Renal pelvis (tissue), 4 donors: ENCODE data around the gene RNLS. TPM values are rescaled to one million over a fixed set of nuclear protein-coding genes. Genes with fewer than 3 reads are reported as not detected.
A peak's percentile ranks its signal among the peaks of the same experiment; 100 is the strongest.

Experiments used
- DNase-seq: peaks from one replicate; pipeline ENCODE4 v3.0.0-alpha.2; 2013
- polyA plus RNA-seq, 3 donors: library from polyadenylated mRNA; unstranded; fragments of 120-200 nt; gene quantifications; one replicate each; pipeline ENCODE4 v1.2.1, GENCODE V29; 2013; ENCODE audit not compliant: insufficient read length in 3 of 3

The RNLS gene
- polyA plus RNA-seq, 3 donors, result 16.8 to 18.4 (median 16.9) TPM

DNA sequence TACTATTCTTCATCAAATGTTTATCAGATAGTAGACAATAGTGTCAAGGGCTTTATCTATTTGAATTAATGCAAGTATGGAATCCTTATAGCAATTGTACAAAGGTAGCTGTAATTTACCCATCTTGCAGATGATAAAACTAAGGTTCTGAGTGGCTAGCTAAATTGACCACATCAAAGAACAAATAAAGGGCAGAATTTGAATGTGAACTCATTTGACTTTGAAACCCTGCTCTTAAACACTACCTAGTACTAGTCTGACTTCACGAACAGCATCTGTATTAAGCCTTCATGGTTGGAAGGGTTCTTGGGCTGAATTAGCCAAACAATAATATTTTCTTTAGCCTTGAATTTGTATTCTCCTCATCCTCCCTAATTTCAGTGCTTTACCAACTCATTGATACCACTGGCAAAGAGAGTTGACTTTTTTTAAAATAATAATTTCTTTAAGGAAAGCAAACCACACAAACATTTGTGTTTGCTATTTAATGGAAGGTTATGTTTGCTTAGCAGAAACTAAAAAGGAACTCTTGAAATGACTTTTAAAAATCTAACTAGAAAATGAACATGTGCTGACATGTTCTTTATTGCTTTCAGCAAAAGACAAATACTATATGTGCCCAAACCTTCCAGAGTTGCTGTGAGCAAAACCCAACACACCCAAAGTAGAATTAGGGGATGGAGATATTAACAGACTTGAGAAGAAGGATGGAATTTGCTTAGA, 322.6 kb downstream of the RNLS start:
- no peak for DNase-seq

GRCh38 chr10:88259381-88259780, 323.7 kb downstream of the RNLS start:
- no peak for DNase-seq

DNA sequence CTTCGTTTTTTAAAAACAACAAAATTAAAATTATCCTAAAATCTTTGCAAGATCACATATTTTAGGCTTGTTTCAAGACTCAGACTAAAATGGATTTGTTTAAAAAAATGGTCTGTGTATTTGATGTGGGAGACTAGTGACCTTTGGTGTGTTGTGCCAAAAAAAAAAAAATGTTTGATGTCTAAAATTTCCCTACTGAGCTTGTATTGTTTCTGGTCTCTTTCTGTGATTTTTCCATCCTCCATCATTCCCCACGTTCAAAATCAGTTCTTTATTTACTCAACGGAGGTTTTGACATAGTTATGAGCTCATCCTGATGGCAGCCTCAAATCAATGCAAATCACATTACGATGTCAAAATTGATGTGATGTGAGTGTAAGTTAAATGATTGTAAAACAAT, 326.2 kb downstream of the RNLS start:
- no peak for DNase-seq

DNA sequence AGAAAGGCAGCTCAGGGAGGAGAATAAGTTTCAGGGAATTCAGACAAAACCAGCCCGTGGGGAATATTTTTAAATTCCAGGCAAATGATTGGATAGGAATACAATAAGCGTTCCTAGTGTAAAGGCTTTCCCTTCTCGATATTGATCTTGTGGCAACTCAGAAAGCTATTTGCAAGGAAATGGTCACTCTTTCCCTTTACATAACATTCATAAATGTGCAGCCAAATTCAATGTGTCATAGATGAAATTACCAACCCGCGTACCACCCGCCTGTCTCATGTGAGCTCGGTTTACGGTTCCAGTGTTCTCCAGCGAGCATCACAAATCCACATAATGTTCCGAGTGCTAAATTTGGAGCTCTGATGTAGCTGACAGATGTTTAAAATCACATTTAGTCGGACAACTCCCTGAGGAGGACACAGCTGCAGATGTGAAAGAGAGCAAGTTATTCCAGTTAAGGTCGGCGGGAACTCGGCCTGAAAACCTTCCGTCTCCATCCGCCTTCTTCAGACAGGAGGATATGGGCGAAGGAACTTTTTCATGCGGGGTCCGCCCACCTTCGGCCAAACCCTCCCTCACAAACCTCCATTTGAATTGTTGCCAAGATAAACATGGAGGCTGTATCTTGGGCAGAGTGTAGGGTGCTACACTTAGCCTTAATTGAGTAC, 327.0 kb downstream of the RNLS start:
- DNase-seq, result peak; percentile 42

DNA sequence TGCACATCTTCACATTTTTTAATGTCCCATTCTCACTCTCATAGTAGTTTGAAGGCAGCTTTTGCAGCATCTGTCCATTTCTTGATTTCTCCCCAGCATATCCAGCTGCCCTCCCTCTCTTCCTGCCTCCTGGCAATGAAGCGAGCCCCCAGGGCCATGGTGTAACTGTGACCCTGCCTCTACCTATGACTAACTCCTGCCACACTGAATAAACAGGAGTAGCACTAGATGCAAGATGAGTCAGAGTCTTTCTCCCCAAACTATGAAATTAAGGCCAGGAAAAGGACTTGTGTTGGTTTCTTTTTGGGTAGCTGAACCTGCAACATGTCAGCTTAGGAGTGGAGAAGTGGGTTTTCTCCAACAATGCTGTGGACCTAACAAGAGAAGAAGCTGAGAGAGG, 329.0 kb downstream of the RNLS start:
- DNase-seq, result no peak

DNA sequence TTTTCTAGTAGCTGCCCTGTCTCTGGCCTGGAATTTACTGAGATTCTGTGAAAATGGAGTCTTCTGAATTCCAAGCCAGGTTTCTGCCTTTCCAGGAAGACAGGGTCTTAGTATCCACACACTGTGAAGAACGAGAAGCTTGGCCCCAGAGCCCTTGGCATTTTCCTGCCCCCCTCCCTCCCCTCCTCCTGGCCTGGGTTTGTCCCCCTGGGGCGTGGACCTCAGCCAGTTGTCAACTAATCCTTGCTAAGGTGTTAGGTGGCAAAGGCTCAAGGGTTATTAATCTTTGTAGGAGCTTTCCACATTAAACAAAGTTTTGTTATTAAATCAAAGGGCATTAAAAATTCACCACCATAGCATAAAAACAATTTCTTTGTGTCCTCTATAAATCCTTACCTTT, 329.5 kb downstream of the RNLS start:
- DNase-seq, result no peak

DNA sequence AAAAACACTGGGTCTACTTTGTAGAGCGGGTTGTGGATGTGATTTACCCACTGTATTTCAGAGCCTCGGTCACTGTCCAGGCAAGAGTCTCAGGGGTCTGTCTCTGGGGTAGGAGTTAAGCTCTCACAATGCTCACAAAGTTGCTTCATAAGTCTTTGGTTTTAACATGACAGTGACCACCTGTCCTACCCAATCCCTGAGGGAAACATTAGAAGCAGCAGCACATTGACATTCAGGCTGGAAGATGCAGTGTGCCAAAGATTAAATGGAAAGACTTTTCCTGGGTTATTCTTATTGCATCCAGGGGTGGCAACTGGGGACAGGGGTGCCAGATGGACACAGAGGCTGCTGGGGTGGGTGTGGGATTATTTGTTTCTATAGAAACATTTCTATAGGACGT, 330.0 kb downstream of the RNLS start:
- DNase-seq, result no peak

GRCh38 chr10:88249450-88249849, 333.7 kb downstream of the RNLS start:
- DNase-seq, result no peak

GRCh38 chr10:88246675-88247074, 336.4 kb downstream of the RNLS start:
- no peak for DNase-seq

DNA sequence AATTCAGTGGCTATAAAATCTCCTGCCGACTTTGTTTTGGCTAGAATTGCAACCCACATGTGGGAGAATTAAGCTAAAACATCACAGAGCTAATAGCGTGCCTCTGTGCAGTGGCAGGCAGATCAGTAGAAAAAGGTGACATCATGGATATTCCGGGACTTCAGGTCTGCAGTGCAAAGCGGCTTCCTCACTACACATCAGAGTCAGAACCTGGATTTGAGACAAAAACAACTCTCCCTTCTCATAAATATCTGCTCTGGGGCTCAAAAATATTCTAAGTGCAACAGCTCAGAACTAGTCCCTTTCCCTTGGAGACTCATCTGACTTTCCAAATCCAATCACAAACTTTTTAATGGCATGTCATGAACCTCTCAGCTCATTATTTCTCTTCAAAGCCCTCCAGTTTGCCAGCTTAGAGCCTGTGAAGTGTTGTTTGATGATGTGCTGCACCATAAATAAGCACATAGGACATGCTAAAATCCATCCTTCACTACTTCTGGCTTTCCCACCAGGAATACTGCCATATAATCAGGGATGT, 337.1 kb downstream of the RNLS start:
- peak; percentile 52 for DNase-seq

GRCh38 chr10:88244781-88245625, 338.1 kb downstream of the RNLS start:
- DNase-seq, result no peak

GRCh38 chr10:88243836-88244730, 339.0 kb downstream of the RNLS start:
- peak; percentile 42 for DNase-seq

DNA sequence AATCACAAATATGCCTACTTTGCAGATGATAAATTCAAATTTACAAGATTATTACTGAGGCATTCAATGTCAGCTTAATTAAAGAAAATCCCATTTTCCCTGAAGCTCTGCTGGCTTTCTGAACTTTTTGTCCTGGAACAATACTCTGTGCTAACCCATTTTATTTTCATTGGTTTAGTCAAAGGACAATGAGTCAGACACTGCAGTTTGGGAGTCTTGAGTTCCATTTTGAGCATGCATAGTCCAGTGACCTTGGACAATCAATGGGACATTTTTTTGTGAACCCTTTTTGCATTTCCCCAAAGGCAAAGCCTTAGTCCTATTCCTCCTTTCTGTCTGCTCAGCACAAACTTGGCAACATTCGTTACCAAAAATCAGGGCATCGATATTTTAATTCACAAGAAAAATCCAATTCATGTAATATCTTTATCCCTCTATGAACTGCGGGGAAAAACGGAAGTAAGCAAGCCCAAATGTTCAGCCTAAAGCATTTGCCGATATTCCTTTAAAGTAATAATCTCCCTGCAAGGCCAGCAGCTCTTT, 339.8 kb downstream of the RNLS start:
- DNase-seq, result no peak

DNA sequence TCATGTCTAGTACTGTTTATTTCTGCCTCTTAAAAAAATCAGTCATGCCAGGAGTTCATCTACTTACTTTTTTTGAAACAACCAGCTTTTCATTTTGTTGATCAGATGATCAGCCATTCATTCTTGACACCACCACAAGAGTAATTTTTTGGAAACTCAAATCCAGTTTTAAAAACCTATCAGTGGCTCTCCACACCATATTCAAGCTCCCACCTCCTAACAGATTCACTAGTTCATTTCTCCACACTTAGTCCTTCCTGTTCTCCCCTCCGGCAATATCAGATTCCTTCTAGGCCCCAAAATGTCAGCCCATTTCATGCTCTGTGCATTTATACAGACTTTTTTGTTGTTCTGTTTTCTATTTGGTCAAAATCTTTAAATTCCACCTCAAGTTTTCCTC, 341.6 kb downstream of the RNLS start:
- no peak for DNase-seq

DNA sequence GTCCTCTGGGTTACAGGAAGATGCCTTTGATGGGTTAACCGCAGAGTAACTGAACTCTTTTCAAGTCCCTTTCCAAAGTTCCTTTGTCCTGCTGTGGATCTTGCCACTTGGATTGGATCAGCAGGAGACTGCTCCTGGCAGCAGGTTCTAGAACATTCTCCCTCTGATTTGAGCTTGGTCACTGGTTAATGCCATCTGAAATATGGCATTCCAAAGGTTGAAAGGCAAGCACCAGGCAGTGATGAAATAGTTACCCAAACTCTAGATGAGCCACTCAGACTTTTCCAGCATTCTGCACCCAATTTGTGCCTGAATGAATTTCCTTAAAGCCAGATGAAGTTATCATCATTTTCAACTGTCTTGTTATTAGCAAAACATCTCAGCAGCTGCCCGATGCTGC, 343.9 kb downstream of the RNLS start:
- DNase-seq, result no peak

DNA sequence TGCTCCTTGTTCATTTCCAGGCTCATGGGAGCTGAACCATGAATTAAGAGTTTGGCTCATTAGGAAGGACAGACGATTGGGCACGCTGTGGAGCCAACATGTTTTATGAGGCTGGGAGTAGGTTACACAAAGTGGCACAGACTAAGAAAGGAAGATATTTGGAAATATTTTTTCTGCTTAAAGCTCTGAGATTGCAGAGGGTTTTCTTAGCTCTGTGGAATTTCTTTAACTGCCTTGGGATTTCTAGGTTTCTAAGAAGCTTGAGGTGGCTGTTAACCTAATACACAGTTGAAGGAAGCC, 344.6 kb downstream of the RNLS start:
- no peak for DNase-seq

DNA sequence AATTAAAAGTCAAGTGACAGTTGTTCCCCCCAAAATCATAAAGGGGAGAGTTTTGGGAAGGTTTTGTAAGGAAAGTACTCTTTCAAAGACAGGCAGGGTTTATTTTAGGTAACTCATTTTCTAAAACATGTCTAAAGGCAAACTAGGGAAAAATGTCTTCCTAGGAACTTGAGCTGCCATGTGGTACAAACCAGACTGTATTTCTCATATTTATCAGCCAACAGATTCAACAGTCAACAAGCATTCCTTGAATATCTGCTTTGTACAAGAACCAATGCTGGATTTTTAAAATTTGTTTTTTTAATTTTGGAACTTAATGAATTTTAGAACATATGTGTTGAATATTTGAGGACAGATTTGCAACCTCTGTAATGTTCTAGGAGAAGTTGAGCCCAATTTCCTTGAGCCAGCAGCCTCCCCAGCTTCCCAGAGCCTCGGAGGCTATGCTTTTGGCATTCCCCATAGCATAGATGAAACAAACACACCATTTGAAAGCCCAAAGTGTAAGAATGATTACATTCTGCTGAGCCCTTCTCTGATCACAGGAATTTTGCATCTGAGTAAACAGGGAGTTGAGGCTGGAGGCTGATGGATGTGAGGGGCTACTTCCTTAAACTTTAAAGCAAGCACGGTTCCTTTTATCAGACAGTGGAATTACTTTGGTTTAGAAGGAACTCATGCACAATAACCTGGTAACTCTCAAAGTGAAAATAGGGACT, 345.1 kb downstream of the RNLS start:
- no peak for DNase-seq

DNA sequence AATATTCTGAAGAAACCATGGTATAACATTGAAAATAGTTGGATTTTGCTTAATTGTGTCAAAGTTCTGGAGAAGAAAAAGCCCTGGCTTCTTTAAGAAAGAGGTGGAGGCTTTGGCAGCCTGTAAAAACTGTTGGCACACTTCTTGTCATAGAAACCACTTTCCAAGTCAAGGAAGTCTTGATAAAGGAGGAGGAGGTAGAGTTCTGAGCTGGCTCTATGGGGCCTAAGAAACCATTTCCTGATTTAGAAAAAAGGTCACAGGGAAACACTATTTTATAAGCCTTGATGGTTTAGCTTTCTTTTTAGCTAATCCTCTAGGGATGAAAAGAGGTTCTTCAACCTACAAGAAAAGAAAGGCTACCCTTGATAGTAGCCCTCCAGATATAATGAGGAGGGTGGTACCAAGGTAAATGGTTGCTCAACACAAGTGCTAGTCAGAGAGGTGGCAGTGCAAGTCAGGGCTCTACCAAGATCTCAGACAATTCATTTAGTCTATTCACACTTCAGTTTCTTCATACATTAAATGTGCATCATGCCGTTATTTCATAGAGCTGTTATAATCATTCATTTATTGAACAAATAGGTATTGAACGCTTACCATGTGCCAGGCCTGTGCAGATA, 346.9 kb downstream of the RNLS start:
- DNase-seq, result no peak

DNA sequence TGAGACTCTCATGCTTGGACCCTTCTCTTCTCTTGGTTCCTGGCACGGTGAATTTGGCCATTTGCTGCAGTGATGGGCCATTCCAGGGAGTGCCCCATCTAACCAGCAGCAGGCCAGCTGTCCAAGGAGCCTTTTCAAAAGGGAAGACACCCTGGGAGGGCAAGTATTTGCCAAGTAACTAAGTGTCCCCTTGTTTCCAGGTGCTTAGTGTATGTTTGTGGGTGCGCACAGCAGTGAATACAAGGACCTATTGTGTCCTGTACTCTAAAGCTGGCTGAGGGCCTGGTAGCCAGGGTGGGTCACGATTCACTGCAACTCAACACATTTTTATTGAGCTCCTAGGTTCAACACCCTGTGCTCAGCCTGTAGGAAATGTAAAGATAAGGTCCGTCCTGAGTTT, 348.8 kb downstream of the RNLS start:
- DNase-seq, result no peak

GRCh38 chr10:88233870-88234269, 349.2 kb downstream of the RNLS start:
- DNase-seq, result no peak
